ENCODE data around the gene GM2A.
"Not testable (repeated sequence)": the region's sequence is repeated elsewhere in the genome, so short reads cannot be mapped to it uniquely, and the experiment has no call there.

The GM2A gene

DNA sequence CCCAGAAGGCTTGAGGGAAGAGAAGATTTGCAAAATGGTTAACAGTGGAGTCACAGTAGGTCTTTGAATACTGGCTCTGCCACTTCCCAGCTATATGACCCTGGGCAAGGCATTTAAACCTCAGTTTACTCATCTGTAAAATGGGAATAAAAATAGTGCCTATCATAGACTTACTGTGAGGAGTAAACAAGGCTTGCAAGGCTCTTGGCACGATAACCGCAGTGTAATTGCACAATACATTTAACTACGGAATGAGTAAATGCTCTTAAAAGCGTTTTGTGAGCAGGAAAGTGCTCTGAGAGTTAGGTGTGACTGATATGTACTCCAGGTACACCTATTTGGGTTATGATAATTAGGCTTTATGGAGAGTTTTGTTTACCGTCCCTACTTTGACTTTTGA is 42.2 kb downstream of the GM2A start:
- no peak for DNase-seq

DNA sequence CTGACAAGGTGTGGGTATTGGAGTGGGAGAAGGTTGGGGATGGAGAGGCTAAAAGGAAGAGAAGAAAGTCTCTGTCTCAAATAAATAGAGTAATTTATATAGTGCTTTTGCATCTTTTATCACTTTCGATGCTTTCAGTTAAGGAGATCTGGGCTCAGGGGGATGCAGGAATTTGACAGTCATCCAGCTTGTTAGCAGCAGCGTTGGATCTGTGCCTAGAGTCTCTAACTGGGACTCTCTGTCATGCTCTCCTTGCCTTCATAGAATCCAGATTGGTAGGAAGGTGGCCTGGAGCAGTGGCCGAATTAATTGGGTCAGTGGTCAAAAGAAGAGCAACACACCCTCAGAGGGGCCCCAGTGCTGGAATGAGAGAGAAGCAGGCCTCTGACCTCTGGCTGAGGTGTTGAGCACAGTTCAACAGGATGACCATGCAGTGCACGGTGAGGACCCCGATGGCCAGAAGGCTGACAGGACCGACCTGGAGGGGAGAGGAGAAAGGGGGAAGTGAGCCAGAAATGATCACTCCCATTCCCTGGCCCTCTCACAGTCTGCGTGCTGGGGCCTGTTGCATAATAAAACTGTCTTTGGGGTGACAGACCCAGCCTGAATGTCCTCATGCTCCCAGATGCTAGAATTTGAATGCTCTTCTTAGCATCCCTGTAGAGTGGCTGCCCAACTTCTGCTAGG is 42.9 kb downstream of the GM2A start:
- peak in 3 of 4 experiments; percentile 38 to 48 (median 40) for DNase-seq

DNA sequence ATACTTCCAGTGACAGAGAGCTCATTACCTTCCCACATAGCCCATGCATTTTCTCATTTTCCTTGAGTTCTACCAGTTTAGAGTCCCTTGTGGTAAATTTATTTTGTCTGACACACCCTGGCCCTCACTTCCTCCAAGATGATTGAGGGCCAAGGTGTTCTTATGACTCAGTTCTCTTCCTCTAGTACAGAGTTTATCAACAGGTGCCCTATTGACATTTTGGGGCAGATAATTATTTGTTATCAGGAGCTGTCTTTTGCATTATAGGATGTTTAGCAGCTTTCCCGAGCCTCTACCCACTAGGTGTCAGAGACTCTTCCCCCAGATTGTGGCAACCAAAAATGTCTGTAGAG is 43.5 kb downstream of the GM2A start:
- no peak for DNase-seq

DNA sequence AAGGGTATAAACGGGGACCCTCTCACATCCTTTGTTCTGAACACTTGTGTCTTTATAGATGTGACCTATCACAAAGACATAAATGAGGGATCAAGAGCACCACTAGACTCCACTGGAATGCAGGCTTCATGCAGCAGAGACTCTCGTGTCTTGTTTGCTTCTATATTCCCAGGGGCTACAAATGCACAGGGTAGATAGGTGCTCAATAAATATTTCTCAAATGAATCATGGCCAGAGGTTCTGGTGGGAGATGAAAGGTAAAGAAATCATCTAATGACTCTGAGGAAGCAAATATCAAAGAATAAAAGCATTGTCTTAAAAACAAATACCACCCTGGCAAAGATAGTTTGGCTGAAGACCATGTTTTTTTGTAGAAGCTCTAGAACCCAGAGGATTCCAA is 44.0 kb downstream of the GM2A start:
- no peak for DNase-seq

DNA sequence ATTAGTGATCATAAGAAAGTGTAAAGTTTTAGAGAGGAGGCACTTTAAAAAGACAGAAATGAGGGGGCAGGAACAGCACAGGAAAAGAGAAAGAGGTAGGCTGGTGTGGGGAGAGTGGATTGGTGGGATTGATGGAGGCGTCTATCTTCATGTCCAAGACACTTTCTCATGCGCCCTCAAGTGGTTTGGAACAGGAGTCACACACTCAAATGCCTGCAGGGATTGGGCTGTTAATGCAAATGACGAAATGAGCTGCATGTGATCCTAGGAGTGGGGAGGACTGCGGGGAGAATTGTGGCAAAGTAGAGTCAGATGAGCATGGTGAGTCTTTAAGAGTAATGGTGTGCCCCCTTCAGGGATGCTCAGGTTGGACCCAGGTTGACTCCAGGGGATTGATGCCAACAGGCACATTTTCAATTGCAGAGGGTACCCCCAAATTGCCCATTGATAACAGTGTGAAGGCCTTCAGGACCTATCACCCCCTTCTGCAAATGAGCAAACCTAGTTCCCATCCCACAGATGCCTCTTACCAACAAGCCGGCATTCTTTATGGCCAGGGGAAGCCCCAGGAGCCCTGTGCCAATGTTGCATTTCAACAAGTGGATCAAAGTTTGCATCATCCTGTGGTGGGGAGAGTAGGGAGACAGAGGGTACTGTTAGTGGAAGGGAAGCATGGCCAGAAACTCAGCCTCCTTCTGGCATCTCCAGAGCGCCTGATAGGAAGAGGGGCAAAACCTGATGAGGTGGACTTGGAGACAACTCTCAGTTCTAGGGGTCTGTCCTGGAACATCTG is 45.3 kb downstream of the GM2A start:
- DNase-seq, result peak; percentile 40 to 75 (median 56)

DNA sequence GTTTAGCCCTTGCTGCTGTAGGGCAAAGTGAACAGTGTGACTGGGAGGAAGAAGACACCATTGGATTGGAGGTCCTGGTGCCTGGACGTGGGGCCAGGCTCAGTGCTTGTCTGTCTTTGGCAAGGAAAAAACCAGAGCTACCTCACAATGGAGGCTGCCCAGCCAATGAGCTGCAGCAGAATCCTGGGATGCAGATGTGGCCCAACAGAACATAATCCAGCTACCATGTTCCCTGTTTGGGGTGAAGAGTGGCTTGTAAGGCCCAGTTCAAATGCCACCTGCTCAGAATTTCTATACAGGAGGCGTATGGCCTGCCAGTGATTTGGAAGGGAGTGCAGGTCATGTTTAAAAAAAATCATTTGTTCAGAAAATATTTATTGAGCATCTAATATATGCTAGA is 50.7 kb downstream of the GM2A start, which contains the start of gene SLC36A3:
Gene SLC36A3, minus strand, starts transcription at position 101 of the 400 bp plus-strand sequence. CDS start 412 bp downstream, outside the sequence.
- DNase-seq, result no peak

DNA sequence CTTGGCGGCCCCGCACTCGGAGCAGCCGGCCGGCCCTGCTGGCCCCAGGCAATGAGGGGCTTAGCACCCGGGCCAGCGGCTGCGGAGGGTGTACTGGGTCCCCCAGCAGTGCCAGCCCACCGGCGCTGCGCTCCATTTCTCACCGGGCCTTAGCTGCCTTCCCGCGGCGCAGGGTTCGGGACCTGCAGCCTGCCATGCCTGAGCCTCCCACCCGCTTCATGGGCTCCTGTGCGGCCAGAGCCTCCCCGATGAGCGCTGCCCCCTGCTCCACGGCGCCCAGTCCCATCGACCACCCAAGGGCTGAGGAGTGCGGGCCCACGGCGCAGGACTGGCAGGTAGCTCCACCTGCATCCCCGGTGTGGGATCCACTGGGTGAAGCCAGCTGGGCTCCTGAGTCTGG is 56.3 kb downstream of the GM2A start:
- not testable (repeated sequence) for DNase-seq

DNA sequence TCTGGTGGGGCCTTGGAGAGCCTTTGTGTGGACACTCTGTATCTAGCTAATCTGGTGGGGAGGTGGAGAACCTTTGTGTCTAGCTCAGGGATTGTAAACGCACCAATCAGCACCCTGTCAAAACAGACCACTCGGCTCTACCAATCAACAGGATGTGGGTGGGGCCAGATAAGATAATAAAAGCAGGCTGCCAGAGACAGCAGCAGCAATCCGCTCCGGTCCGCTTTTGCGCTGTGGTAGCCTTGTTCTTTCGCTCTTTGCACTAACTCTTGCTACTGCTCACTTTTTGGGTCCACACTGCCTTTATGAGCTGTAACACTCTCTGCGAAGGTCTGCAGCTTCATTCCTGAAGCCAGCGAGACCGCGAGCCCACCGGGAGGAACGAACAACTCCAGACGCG is 56.8 kb downstream of the GM2A start:
- not testable (repeated sequence) for DNase-seq

DNA sequence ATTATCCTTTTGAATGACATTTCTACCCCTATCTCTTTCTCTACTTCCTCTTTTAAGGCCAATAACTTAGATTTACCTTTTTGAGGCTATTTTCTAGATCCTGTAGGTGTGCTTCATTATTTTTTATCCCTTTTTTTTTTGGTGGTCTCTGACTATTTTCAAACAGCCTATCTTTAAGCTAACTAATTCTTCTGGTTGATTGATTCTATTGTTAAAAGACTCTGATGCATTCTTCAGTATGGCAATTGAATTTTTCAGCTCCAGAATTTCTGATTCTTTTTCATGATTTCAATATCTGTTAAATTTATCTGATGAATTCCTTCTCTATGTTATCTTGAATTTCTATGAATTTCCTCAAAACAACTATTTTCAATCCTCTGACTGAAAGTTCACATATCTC is 57.9 kb downstream of the GM2A start:
- no peak for DNase-seq

DNA sequence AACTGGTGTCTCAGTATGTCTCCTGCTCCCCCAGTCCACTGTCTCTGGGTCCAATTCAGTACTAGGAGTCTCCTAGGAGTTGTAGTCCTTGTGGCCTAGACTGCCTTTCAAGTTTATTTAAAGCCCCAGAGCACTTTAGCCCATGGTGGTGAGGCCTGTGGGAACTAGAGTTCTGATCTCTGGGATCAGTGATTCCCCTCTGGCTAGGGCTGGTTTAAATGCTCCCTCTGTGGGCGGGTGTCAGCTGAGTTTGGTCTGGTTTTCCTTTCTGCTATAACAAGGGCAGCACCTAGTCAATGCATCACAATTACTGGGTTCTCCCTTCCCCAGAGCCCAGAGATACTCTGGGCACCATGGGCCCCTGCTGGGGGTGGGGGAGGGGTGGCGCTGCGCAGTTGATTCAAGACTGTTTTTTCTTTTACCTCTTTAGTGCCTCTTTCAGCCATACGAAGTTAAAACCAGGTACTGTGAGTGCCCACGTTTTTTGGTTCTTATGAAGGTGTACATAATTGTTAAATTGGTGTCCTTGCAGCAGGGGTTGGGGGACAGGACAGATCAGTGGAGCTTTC is 59.9 kb downstream of the GM2A start:
- peak in 3 of 4 experiments; percentile 14 to 36 (median 29) for DNase-seq

DNA sequence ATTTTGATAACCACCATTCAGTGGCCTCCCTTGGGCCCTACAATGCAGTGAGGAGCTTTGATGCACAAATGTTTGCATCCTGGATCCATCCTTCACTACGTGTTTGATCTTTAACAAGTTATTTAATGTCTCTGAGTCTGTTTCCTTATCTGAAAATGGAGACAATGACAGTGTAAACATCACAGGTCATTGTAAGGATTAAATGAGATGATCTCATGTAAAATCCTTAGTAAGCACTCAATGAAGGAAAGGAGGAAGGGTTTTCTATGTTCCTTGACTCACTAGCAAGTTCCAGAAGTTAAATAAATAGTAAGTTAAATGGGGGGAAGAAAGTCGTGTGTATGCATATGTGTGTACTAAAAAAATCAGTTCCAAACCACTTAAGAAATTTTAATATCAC is 60.4 kb downstream of the GM2A start:
- DNase-seq, result no peak

DNA sequence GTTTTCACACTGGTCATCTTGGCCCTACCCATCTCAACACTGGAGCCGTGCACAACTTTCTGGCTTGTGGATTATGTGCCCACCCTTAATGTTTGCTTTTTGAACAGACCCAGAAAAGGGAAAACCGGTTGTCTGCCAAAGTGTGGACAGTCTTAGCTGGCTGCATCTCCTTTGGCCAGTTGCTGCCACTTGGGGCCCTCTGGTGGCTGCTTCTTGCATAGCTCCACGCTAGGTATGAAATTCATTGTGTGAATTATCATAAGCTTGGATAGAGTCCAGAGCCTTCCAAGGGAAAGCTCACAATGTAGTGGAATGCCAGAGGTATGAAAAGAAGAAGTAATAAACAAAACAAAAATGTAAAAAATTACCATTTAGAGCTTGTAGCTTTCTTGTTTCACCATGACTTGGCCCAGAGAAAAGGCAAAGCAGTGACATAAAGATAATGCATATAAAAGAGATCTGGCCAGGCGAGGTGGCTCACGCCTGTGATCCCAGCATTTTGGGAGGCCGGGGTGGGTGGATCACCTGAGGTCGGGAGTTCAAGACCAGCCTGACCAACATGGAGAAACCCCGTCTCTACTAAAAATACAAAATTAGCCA is 63.1 kb downstream of the GM2A start:
- DNase-seq, result peak; percentile 80 to 90 (median 86)

DNA sequence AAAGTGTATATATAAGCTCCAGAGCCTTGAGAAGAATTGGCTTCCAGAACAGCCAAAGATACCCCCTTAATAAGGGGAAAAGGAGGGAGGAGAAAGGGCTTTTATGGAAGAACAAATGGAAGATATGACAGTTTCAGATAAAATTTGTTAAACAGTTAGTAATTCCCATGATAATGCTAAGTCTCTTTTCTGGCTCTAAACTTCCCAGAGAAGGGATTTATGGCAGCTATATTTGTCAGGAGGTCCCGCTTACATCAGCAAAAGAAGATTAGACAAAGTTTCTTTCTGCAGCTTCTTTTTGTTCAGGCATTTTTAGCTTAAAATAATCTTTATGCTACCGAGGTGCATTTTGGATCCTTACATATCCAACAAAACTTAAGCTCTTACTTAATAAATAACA is 64.9 kb downstream of the GM2A start:
- DNase-seq, result no peak

DNA sequence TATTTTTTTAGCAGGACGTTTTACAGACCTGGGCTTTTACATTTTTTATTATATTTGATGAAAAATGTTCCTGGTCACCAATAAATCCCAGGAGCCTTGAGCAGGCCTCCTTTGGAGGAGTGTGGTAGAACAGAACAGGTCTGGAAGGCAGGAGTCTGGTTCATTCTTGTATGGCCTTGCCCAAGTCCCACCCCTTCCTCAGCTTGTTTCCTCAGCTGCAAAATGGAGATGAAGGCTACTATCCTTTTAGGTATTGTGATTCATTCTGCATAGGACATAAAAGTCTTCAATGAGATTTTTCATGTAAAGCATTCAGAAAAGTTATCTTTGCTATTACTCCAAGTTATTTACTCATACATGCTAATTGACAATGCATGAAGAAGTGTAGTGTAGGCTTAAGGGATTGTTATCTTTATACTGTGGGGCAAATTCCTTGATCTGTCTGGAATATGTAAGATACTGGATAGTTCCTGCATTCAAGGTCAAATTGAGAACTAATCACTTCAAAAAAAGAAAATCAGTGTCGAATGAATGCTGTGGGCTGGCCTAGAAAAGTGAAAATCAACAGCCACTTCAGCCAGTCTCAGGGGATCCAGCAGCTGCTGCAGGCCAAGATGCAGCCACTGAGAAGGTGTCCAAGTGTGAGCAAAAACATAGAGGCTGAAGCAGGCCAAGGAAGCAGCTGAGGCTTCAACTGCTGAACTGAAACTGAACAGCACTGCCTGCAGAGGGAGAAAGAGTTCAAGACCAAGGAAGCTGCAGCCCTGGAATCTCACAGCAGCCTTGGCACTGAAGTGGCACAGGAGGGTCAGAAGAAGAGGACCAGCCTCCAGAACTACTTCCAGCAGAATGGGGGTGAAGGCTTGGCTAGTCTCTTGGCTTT is 66.1 kb downstream of the GM2A start:
- peak in 3 of 4 experiments; percentile 31 to 48 (median 48) for DNase-seq
